ENCODE results near the gene RBPJ.

Gene RBPJ

GRCh38 chr4:26320538-26321372 is at the start of gene RBPJ:
Gene RBPJ, plus strand, starts transcription at chr4:26321014. Its CDS starts 15 bp downstream, at chr4:26321029.
- TF ChIP-seq CTCF (IDR thresholded peaks at IDR 0.05; ENCODE audit: low read length) (no peak), EZH2 (IDR thresholded peaks at IDR 0.05; ENCODE audit: borderline replicate concordance, low read length) (no peak)
- H3K79me2 ChIP-seq (ENCODE audit: insufficient read depth, low read length) = peaks cover 32% of the 10 kb centered on the region

GRCh38 chr4:26271703-26272102 is 49.1 kb upstream of the RBPJ start:
- Histone ChIP-seq H3K27ac (ENCODE audit: low read depth, low read length, poor library complexity, severe bottlenecking) (no peak overlapping the region), H3K9ac (ENCODE audit: low read length) (no peak overlapping the region), H2AFZ (ENCODE audit: low read length) (no peak overlapping the region), H4K20me1 (ENCODE audit: insufficient read depth, low read length) (no peaks in the 10 kb centered on the region), H3K4me1 (ENCODE audit: insufficient read depth, low read length, severe bottlenecking) (no peaks in the 10 kb centered on the region), H3K79me2 (ENCODE audit: insufficient read depth, low read length) (no peaks in the 10 kb centered on the region), H3K36me3 (ENCODE audit: insufficient read depth, low read length) (no peaks in the 10 kb centered on the region), H3K9me3 (ENCODE audit: low read length) (no peaks in the 10 kb centered on the region), H3K4me3 (ENCODE audit: low read depth, low read length, poor library complexity, severe bottlenecking) (no peak overlapping the region), H3K4me2 (ENCODE audit: low read length) (no peak overlapping the region), H3K9me2 (ENCODE audit: low read depth, low read length) (no peaks in the 10 kb centered on the region), H3K27me3 (ENCODE audit: insufficient read depth, low read length) (no peaks in the 10 kb centered on the region), H3F3A (ENCODE audit: insufficient read depth, low read length) (no peaks in the 10 kb centered on the region)
- TF ChIP-seq CTCF (IDR thresholded peaks at IDR 0.05; ENCODE audit: low read length) (no peak), EZH2 (IDR thresholded peaks at IDR 0.05; ENCODE audit: borderline replicate concordance, low read length) (no peak)

More at GRCh38 chr4:26320538-26321372, at the start of gene RBPJ:
- Histone ChIP-seq H3K4me3 (ENCODE audit: low read depth, low read length, poor library complexity, severe bottlenecking) (peak within 1 kb of the TSS; percentile 91), H3K36me3 (ENCODE audit: insufficient read depth, low read length) (no peaks in the 10 kb centered on the region; the same call in 1 of the 2 replicates), H3K27me3 (ENCODE audit: insufficient read depth, low read length) (no peaks in the 10 kb centered on the region), H3K4me2 (ENCODE audit: low read length) (peak within 1 kb of the TSS; percentile 94), H3K9me3 (ENCODE audit: low read length) (no peaks in the 10 kb centered on the region), H3K4me1 (ENCODE audit: insufficient read depth, low read length, severe bottlenecking) (peaks cover 15% of the 10 kb centered on the region), H3K9me2 (ENCODE audit: low read depth, low read length) (no peaks in the 10 kb centered on the region), H3K9ac (ENCODE audit: low read length) (peak within 1 kb of the TSS; percentile 90), H4K20me1 (ENCODE audit: insufficient read depth, low read length) (no peaks in the 10 kb centered on the region), H3F3A (ENCODE audit: insufficient read depth, low read length) (no peaks in the 10 kb centered on the region), H2AFZ (ENCODE audit: low read length) (no peak within 1 kb of the TSS), H3K27ac (ENCODE audit: low read depth, low read length, poor library complexity, severe bottlenecking) (peak within 1 kb of the TSS; percentile 86)

GRCh38 chr4:26272654-26273615 is 47.9 kb upstream of the RBPJ start:
- Histone ChIP-seq H4K20me1 (ENCODE audit: insufficient read depth, low read length) (no peaks in the 10 kb centered on the region), H3K9me2 (ENCODE audit: low read depth, low read length) (no peaks in the 10 kb centered on the region), H3K27ac (ENCODE audit: low read depth, low read length, poor library complexity, severe bottlenecking) (no peak overlapping the region), H3K9ac (ENCODE audit: low read length) (no peak overlapping the region), H3K4me3 (ENCODE audit: low read depth, low read length, poor library complexity, severe bottlenecking) (no peak overlapping the region), H3F3A (ENCODE audit: insufficient read depth, low read length) (no peaks in the 10 kb centered on the region), H3K79me2 (ENCODE audit: insufficient read depth, low read length) (no peaks in the 10 kb centered on the region), H3K9me3 (ENCODE audit: low read length) (no peaks in the 10 kb centered on the region), H3K4me2 (ENCODE audit: low read length) (no peak overlapping the region), H2AFZ (ENCODE audit: low read length) (no peak overlapping the region), H3K27me3 (ENCODE audit: insufficient read depth, low read length) (no peaks in the 10 kb centered on the region), H3K4me1 (ENCODE audit: insufficient read depth, low read length, severe bottlenecking) (no peaks in the 10 kb centered on the region), H3K36me3 (ENCODE audit: insufficient read depth, low read length) (no peaks in the 10 kb centered on the region)
- TF ChIP-seq CTCF (IDR thresholded peaks at IDR 0.05; ENCODE audit: low read length) = no peak
- no peak for TF ChIP-seq EZH2 (IDR thresholded peaks at IDR 0.05; ENCODE audit: borderline replicate concordance, low read length)

Measured in OCI-LY1 (cell line).